Kidney capillary endothelial cell (primary cell): ENCODE data around the gene TEX22.

Experiments used
- DNase-seq: peaks from one replicate; pipeline ENCODE4 v3.0.0-alpha.2; 2018; ENCODE audit warnings: low spot score

The TEX22 gene

DNA sequence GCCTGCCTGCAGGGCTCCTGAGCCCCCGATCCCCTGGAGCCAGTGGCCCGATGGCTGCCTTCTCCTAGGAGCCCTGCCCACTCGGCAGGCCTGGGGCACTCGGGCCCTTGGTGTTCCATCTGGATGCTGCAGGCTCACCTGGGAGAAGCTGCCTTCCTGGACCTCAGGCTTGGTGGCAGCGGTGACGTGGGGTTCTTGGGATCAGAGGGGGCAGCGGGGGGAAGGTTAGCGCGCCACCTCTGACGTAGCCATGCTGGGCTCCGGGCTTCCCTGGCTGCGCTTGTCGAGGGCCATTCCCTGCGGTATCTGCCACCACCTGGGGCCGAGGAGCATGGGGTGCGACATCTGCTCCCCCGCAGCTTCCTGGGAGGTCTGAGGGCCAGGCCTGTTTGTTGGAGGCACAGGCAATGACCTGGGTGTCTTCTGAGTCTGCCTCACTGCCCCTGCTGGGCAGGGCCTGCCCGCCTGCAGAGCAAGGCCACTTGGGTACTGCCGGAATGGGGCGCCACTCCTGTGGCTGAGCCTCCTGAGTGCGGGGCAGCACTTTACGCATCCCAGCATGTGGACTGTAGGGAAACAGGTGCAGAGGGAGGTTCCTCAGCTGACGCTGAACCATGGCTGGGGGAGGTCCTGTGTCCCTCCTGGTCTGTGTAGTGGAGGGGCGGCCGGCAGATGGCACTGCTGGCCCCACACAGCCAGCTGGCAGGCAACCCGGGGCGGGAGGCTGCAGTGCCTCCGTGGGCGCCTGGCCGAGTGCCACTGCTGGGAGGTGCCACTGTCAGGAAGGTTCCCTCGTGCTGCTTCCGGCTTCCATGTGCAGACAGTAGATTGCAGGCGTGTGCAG lies 41.6 kb downstream of the TEX22 start:
- no peak for DNase-seq

DNA sequence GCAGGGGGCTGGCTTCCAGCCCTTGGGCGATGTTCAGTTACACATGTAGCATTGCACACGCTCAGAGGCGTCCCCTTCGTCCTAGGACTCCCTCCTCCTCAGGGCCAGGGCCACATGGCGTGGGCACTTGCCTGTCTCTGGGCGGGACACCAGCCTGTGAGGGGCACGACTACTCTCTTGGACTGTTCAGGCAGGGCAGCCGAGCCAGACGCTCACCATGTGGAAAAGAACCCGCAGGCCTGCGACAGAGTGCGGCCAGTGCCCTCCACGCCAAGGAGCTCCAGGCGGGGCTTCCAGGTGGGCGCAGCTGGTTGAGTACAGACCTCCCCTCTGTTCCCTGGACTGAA lies 42.2 kb downstream of the TEX22 start:
- no peak for DNase-seq

DNA sequence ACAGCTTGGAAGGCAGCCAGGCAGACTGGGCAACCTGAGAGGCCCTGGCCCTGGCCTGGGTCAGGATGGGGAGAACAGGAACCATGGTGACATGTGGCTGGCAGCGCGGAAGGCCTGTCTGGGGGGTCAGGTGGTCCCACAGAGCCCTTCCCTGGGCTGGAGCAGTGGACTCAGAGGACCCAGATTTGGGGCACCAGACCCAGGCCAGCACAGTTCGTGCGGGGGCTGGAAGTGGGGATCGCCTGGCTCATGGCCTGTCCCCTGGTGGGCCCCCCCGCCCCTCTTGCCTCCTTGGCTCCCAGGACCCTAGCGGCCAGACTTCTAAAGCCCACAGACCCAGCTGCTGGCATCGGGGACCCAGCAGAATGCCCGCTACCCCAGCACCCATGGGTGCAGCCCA lies 42.7 kb downstream of the TEX22 start:
- no peak for DNase-seq

- no peak for DNase-seq
Measured at GRCh38 chr14:105442125-105442524, 43.8 kb downstream of the TEX22 start.

GRCh38 chr14:105442834-105443233 lies 44.5 kb downstream of the TEX22 start:
- DNase-seq = no peak

DNA sequence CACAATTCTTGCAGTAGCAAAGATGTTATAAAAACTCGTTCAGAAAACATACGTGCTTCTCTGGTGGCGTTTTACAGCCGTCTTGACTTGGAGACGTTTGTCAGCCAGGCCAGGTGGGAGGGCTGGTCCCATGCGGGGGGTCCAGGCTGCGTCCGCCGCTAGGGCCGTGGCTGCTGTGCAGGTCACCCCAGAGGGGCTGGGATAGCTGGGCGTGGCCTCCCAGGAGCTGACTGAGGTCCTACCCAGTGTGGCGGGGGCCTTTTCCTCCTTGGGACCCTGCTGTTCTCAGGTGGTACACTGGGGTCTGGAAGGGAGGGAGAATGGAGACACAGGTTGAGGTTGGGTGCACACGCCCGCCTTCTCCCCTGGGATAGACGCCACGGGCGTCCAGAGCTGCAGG lies 46.5 kb downstream of the TEX22 start:
- DNase-seq = no peak

- DNase-seq = no peak
Measured at GRCh38 chr14:105445290-105445689, 47.0 kb downstream of the TEX22 start.

GRCh38 chr14:105445901-105446845 lies 47.8 kb downstream of the TEX22 start:
- DNase-seq = no peak

DNA sequence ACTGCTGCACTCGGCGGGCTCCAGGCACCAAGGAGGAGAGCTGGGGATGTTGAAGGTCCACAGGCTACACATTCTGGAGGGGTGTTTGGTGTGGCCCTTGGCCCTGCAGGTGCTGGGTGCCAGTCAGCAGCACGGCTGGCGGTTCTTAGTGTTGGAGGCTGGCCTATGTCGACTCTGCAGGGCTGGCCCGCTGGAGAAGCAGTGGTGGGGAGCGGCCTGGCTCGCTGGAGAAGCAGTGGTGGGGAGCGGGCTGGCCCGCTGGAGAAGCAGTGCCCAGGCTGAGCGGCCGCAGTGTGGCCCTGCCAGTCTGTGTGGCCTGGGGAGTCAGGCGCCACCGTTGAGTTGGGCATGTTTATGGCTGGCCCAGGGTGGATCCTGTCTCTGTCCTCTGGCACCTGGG lies 48.6 kb downstream of the TEX22 start:
- no peak for DNase-seq

DNA sequence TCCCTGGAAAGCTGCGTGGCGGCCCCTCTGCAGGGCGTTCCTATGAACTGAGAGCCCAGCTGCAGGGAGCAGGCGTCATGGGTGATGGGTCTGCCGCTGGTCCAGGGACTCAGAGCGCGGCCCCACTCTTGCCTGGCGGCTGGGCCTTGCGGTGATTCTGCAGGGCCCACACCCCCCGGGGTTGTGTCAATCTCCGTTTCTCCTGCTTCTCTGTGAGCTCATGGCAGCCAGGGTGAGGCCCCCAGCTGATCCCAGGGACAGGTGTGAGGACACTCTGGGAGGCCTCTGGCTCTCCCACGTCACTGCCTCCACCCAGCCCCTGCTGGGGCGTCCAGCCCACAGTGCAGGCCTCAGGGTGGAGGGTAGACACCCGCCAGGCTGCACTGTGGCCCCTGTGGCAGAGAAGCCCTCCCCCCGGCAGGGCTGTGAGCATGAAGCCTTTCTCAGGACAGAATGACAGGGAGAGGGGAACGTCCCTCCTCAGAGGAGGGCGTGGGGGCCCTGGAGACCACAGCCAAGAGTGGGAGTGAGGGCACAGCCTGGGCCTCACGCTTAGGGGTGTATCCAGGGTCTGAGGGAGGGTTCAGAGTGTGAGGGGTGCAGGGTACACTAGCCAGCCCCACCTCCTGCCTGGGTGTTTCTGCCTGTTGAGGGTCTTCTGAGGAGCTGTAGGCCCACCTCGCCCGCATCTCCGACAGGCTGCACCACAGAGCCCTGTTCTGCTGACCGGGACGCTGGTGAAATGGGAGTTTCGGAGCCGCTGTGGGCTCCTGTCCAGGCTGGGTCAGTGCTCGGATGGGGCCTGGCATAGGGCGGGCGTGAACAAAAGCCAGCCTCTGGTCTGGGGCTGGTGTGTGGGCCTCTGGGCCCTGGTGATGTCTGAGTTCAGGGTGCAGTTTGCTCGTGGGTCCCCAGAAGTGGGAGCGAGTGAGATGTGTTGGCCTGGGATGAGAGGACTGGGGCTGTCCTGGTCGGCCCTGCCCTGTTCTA lies 49.6 kb downstream of the TEX22 start:
- no peak for DNase-seq

DNA sequence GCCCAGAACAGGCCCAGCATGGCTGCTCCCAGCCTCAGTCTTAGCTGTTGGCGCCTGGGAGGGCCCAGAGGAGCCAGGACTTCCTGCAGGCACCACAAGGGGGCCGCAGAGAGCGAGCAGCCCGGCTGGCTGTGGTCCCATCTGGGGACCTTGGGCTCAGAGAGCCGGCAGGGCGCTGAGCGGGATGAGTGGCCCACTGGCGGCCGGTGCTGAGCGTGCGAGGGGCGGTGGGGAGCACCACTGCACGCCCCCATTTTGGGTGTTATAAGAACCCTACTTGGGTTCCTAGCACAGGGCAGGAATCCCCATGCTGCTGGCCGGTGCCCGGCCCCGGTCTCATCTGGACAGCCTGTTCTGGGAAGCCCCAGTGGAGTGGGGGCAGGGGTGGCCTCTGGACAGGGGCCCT lies 50.4 kb downstream of the TEX22 start:
- DNase-seq = peak; percentile 78

GRCh38 chr14:105449276-105450122 lies 51.2 kb downstream of the TEX22 start:
- DNase-seq = no peak

GRCh38 chr14:105450123-105450505 lies 51.8 kb downstream of the TEX22 start:
- no peak for DNase-seq

GRCh38 chr14:105450864-105451720 lies 52.8 kb downstream of the TEX22 start:
- DNase-seq = no peak

- DNase-seq = no peak
Measured at GRCh38 chr14:105452963-105453362, 54.6 kb downstream of the TEX22 start.

DNA sequence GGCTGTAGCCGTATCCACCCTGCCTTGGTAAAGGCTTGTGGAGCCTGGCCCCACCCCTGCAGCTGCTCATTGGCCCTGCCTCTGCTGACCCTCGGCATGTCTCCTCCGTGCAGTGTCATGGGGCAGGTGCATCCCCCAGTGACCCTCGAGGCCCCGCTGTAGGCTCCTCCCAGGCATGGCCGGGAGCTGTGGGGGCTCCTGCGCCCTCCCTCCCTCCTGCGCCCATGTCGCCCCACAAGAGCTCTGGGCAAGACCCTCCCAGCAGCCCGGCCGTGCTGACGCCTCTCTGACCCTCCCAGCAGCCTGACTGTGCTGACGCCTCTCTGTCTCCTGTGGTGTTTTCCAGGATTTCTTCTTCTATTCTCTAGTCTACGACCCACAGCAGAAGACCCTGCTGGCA lies 55.5 kb downstream of the TEX22 start:
- DNase-seq = no peak

DNA sequence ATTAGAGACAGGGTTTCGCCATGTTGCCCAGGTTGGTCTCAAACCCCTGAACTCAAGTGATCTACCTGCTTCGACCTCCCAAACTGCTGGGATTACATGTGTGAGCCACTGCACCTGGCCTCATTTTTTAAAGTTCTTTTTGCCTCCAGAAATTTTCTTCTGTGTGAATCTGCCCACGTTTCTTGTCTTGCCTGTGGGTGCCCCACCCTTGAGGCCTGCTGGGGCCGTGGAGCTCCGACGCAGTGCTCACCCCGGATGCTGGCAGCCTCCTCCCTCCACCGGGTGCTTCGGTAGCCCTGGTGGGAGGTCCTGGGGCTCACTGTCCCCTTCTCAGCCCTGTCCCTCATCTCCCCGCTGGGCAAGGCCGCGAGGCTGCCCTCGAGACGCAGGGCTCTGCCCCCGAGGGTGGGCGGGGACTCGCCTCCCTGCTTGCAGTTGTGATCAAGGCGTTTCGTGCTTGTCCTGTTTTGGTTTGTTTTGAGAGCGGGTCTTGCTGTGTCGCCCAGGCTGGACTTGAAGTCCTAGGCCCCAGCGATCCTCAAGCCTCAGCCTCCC lies 56.8 kb downstream of the TEX22 start:
- no peak for DNase-seq

GRCh38 chr14:105455766-105456660 lies 57.7 kb downstream of the TEX22 start:
- no peak for DNase-seq
